HG03432 (cell line): ENCODE results near the gene CPOX.
"Not testable (repeated sequence)": the region's sequence is repeated elsewhere in the genome, so short reads cannot be mapped to it uniquely, and the experiment has no call there.

Experiments
- ATAC-seq: cut with Tn5 transposase; IDR thresholded peaks from one replicate; pipeline ENCODE4 v1.9.1; 2021; ENCODE audit warnings: mild to moderate bottlenecking, moderate library complexity; ENCODE audit not compliant: unreplicated experiment

CPOX gene

GRCh38 chr3:98593046-98593936, at the start of gene CPOX:
Gene CPOX (minus strand): TSS chr3:98593611. CDS start chr3:98593504, 107 bp downstream.
- ATAC-seq = peak; percentile 98

- ATAC-seq = not testable (repeated sequence)
Observed at GRCh38 chr3:98642769-98643168, 49.4 kb upstream of the CPOX start.

- not testable (repeated sequence) for ATAC-seq
Observed at GRCh38 chr3:98641756-98642155, 48.3 kb upstream of the CPOX start.

GRCh38 chr3:98638515-98638914, 45.1 kb upstream of the CPOX start:
- ATAC-seq = not testable (repeated sequence)

GRCh38 chr3:98630416-98630815, 37.0 kb upstream of the CPOX start:
- no peak for ATAC-seq

- ATAC-seq = no peak
Observed at GRCh38 chr3:98628317-98628716, 34.9 kb upstream of the CPOX start.

GRCh38 chr3:98626151-98626550, 32.7 kb upstream of the CPOX start:
- no peak for ATAC-seq

GRCh38 chr3:98623572-98624280, 30.3 kb upstream of the CPOX start:
- ATAC-seq = no peak

GRCh38 chr3:98617841-98618240, 24.4 kb upstream of the CPOX start:
- ATAC-seq = no peak

- no peak for ATAC-seq
Observed at GRCh38 chr3:98613616-98614015, 20.2 kb upstream of the CPOX start.

- peak; percentile 83 for ATAC-seq
Observed at GRCh38 chr3:98612996-98613517, 19.6 kb upstream of the CPOX start.

- ATAC-seq = peak; percentile 71
Observed at GRCh38 chr3:98612587-98612986, 19.2 kb upstream of the CPOX start.

- ATAC-seq = no peak
Observed at GRCh38 chr3:98608029-98608428, 14.6 kb upstream of the CPOX start.

- ATAC-seq = no peak
Observed at GRCh38 chr3:98603580-98603979, 10.2 kb upstream of the CPOX start.

- peak; percentile 77 for ATAC-seq
Observed at GRCh38 chr3:98602078-98602678, 8.8 kb upstream of the CPOX start.

- ATAC-seq = no peak
Observed at GRCh38 chr3:98601180-98601579, 7.8 kb upstream of the CPOX start.

GRCh38 chr3:98600412-98601095, 7.1 kb upstream of the CPOX start:
- ATAC-seq = peak; percentile 67

- no peak for ATAC-seq
Observed at GRCh38 chr3:98599647-98600411, 6.4 kb upstream of the CPOX start.

- ATAC-seq = no peak
Observed at GRCh38 chr3:98598492-98598891, 5.1 kb upstream of the CPOX start.
